HG02623 (cell line): ENCODE results near the gene FAM151B.
"Not testable (repeated sequence)": the region's sequence is repeated elsewhere in the genome, so short reads cannot be mapped to it uniquely, and the experiment has no call there.

ENCODE experiments used
- ATAC-seq: cut with Tn5 transposase; IDR thresholded peaks from one replicate; pipeline ENCODE4 v1.9.1; 2021; ENCODE audit warnings: moderate library complexity; ENCODE audit not compliant: unreplicated experiment

The FAM151B gene

DNA sequence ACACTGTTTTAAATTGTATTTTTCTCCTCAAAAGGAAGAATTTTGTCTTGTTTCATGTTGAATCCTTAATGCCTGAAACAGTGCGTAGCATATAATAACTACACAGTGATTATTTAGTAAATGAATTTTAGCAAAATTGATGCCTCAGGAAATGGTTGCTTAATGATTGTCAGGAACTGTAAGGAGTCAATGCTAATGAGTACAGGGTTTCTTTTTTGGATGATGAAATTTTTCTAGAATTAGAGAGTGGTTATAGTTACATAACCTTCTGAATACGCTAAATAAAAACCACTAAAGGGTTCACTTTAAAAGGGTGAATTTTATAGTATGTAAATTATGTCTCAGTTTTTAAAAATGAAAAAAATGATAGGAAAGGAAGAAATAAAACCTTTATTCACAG, 14.9 kb downstream of the FAM151B start:
- no peak for ATAC-seq

- no peak for ATAC-seq
Measured at GRCh38 chr5:80503641-80504040, 15.7 kb downstream of the FAM151B start.

- no peak for ATAC-seq
Measured at GRCh38 chr5:80504833-80505232, 16.9 kb downstream of the FAM151B start.

- ATAC-seq: no peak
Measured at GRCh38 chr5:80507663-80508062, 19.8 kb downstream of the FAM151B start.

GRCh38 chr5:80508844-80509243, 20.9 kb downstream of the FAM151B start:
- ATAC-seq: no peak

GRCh38 chr5:80509362-80509761, 21.5 kb downstream of the FAM151B start:
- no peak for ATAC-seq

- no peak for ATAC-seq
Measured at GRCh38 chr5:80516826-80517225, 28.9 kb downstream of the FAM151B start.

DNA sequence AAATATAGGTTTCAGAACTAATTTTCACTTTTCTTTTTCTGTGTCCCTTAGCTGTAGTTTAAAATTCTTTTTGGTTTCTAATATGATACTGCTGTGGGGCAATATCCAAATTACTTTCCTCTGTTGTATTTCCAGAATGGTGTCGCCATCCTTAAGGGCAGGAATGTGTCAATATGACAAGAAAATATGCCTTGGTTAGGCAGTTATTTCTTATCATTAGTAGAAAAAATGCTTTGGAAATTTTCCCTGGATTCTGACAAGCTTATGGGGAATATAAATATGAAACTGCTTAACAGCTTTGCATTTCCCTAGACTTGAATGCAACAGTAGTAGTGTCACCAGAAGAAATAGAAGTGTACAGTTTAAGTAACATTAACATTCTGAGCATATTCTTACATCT, 52.8 kb downstream of the FAM151B start:
- no peak for ATAC-seq

DNA sequence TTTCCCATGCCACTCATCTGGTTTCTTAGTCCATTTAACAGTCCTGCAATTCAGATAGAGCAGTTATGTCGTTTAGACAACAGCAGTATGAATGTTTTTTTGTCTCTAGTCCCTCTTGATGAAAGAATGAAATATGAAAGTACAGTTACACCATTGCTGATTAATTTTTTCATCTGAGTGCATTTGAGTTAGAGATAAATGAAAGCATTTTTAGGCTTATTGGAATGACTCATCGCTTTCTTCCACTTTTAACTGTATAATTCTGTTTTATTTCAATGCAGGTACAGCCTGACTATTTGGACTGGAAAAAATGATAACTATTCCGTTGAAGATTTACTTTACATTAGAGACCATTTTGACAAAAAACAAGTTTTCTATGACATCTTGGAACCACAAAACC, 53.5 kb downstream of the FAM151B start:
- ATAC-seq: no peak

GRCh38 chr5:80554646-80555045, 66.7 kb downstream of the FAM151B start:
- no peak for ATAC-seq

DNA sequence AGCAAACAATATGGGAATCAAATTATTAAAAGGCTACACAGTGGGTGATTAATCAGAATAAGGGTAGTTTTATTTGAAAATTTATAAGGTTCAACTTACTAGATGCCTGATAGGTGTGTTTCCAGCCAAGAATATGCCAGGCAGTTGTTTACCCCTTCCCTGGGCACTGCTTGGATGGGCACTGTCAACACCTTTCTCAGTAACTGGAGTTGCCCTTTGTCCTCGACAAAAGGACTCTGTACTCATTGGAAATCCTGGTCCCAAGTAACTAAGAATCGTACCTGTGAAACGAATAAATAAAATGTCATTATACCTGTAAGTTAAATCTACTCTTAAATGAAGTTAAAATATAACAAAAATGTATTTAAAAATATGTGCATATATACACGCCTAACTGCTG, 67.2 kb downstream of the FAM151B start:
- ATAC-seq: no peak

- ATAC-seq: no peak
Measured at GRCh38 chr5:80559244-80559643, 71.3 kb downstream of the FAM151B start.

- no peak for ATAC-seq
Measured at GRCh38 chr5:80565330-80565729, 77.4 kb downstream of the FAM151B start.

DNA sequence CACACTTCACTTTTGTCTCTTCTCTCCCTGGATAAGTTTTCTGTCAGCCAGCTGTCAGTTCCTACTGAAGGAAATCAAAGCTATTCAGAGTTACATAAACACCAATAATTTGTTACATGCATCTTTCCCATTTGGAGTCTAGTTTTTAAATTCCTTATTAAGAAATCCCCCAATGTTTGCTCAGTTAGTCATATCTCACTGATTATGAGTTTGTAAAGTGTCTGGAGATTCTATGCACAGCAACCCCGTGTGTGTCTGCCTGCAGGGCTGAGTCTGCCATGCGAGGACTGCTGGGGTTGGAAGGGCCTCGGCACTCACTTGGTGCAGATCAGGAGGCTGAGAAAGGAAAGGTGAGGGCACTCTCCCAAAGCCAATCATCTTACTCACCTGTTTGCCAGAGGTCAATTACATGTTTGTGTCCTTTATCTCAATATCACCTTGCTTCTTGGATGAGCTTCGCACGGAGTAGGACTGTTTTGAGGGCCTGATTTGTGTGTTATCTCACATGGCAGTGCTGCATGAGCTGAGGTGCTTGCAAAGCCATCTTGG, 78.9 kb downstream of the FAM151B start:
- no peak for ATAC-seq

DNA sequence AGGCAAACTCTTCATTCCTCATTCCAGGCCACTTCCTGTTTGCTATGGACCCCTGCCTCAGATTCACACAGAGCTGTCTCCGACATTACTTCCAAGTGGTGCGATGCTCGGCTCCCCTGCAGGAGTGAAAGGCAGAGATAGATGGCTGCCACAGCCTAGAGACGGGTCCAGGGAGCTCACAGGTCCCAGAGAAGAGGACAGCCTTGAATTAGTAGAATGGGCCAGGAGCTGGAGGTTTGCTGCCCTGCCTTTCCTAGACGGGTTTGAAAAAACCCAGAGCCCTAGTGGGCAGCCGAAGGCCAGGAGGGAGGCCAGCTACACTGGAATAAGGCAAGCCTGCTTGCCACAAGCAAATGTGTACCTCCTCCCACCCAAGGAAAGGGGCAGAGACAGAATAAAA, 80.4 kb downstream of the FAM151B start:
- ATAC-seq: no peak

- ATAC-seq: no peak
Measured at GRCh38 chr5:80569086-80569960, 81.4 kb downstream of the FAM151B start.

- ATAC-seq: no peak
Measured at GRCh38 chr5:80569961-80570786, 82.3 kb downstream of the FAM151B start, which contains the start of gene ANKRD34B. Gene ANKRD34B (minus strand): TSS chr5:80570280. CDS start chr5:80560019, 10,261 bp downstream.

GRCh38 chr5:80573062-80573461, 85.2 kb downstream of the FAM151B start:
- no peak for ATAC-seq

DNA sequence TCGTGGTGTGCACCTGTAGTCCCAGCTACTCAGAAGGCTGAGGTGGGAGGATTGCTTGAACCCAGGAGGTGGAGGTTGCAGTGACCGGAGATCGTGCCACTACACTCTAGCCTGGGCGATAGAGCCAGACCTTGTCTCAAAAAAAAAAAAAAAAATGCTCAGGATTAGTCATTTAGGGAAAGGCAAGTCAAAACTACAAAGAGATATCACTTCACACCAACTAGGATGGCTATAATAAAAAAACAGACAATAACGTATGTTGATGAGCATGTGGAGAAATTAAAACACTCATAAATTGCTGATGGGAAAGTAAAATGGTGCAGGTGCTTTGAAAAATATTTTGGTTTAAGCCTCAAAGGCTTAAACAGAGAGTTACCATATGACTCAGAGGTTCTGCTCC, 88.5 kb downstream of the FAM151B start:
- ATAC-seq: no peak

GRCh38 chr5:80577707-80578106, 89.8 kb downstream of the FAM151B start:
- ATAC-seq: no peak

DNA sequence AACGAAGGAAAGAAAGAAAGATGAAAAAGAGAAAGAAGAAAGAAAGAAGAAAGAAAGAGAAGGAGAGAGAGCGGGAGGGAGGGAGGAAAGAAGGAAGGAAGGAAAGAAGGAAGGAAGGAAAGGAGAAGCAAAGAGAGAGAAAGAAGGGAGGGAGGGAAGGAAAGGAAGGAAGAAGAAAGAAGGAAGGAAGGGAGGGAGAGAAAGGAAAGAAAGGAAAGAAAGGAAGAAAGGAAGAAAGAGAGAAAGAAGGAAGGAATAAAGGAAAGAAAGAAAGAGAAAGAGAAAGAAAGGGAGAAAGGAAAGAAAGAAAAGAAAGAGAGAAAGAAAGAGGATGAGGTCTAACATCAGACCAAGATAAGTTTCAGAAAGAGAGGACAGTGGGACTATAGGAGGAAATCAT, 91.2 kb downstream of the FAM151B start:
- ATAC-seq: no peak

DNA sequence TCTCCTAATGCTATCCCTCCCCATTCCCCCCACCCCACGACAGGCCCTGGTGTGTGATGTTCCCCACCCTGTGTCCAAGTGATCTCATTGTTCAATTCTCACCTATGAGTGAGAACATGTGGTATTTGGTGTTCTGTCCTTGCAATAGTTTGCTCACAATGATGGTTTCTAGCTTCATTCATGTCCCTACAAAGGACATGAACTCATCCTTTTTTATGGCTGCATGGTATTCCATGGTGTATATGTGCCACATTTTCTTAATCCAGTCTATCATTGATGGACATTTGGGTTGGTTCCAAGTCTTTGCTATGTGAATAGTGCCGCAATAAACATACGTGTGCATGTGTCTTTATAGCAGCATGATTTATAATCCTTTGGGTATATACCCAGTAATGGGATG, 92.4 kb downstream of the FAM151B start:
- ATAC-seq: not testable (repeated sequence)
